ENCODE measurements around the gene ATXN7L1. TPM values are rescaled to one million over a fixed set of nuclear protein-coding genes. Genes with fewer than 3 reads are reported as not detected.
A peak's percentile ranks its signal among the peaks of the same experiment; 100 is the strongest.

ATXN7L1 gene
- total RNA-seq, 4 donors from 2014 or later = 30.8 to 45.8 (median 39.3) TPM

GRCh38 chr7:105788816-105789349 lies 87.5 kb downstream of the ATXN7L1 start:
- no peak for DNase-seq
- no peak for TF ChIP-seq POLR2A (IDR thresholded peaks at IDR 0.05)
- no peak for TF ChIP-seq CTCF (IDR thresholded peaks at IDR 0.05)
- H3K4me1 ChIP-seq = no peaks in the 10 kb centered on the region
- no peak overlapping the region for H3K4me3 ChIP-seq
- no peaks in the 10 kb centered on the region for H3K9me3 ChIP-seq
- no peak overlapping the region for H3K27ac ChIP-seq
- H3K36me3 ChIP-seq = peaks cover 0 to 3% (median 0%) of the 10 kb centered on the region in 3 donors
- no peaks in the 10 kb centered on the region for H3K27me3 ChIP-seq

- no peak overlapping the region for H3K4me3 ChIP-seq
- no peak overlapping the region for H3K27ac ChIP-seq
- no peak for DNase-seq
- no peaks in the 10 kb centered on the region for H3K9me3 ChIP-seq
- TF ChIP-seq POLR2A (IDR thresholded peaks at IDR 0.05) (no peak), CTCF (IDR thresholded peaks at IDR 0.05) (no peak)
- no peaks in the 10 kb centered on the region for H3K27me3 ChIP-seq
- H3K4me1 ChIP-seq = no peaks in the 10 kb centered on the region
- peaks cover 0 to 3% (median 0%) of the 10 kb centered on the region in 3 donors for H3K36me3 ChIP-seq
Measured at GRCh38 chr7:105788356-105788755, 88.0 kb downstream of the ATXN7L1 start.

GRCh38 chr7:105787793-105788192 lies 88.6 kb downstream of the ATXN7L1 start:
- H3K4me3 ChIP-seq = no peak overlapping the region
- TF ChIP-seq POLR2A (IDR thresholded peaks at IDR 0.05) = no peak
- no peak for TF ChIP-seq CTCF (IDR thresholded peaks at IDR 0.05)
- H3K36me3 ChIP-seq = peaks cover 0 to 3% (median 0%) of the 10 kb centered on the region in 3 donors
- no peaks in the 10 kb centered on the region for H3K27me3 ChIP-seq
- no peaks in the 10 kb centered on the region for H3K4me1 ChIP-seq
- DNase-seq = peak in 1 of 3 donors; percentile 73
- no peak overlapping the region for H3K27ac ChIP-seq
- no peaks in the 10 kb centered on the region for H3K9me3 ChIP-seq

GRCh38 chr7:105786520-105787470 lies 89.6 kb downstream of the ATXN7L1 start:
- H3K9me3 ChIP-seq = no peaks in the 10 kb centered on the region
- H3K27me3 ChIP-seq = no peaks in the 10 kb centered on the region
- H3K4me3 ChIP-seq = no peak overlapping the region
- DNase-seq = no peak
- TF ChIP-seq CTCF (IDR thresholded peaks at IDR 0.05) (no peak), POLR2A (IDR thresholded peaks at IDR 0.05) (no peak)
- no peak overlapping the region for H3K27ac ChIP-seq
- peaks cover 0 to 3% (median 0%) of the 10 kb centered on the region in 3 donors for H3K36me3 ChIP-seq
- H3K4me1 ChIP-seq = peaks cover 0 to 3% (median 0%) of the 10 kb centered on the region in 4 donors

GRCh38 chr7:105782391-105783042 lies 93.9 kb downstream of the ATXN7L1 start:
- Histone ChIP-seq H3K4me3 (no peak overlapping the region), H3K9me3 (no peaks in the 10 kb centered on the region), H3K27ac (no peak overlapping the region), H3K27me3 (no peaks in the 10 kb centered on the region), H3K36me3 (peaks cover 0 to 3% (median 0%) of the 10 kb centered on the region in 3 donors), H3K4me1 (peaks cover 0 to 3% (median 0%) of the 10 kb centered on the region in 4 donors)
- DNase-seq = no peak
- TF ChIP-seq POLR2A (IDR thresholded peaks at IDR 0.05) (no peak), CTCF (IDR thresholded peaks at IDR 0.05) (no peak)

Data from Peyer's patch (tissue), 4 donors.